Measurements from ENCODE around the gene IL19.
A peak's percentile ranks its signal among the peaks of the same experiment; 100 is the strongest.

IL19 gene, protein sequence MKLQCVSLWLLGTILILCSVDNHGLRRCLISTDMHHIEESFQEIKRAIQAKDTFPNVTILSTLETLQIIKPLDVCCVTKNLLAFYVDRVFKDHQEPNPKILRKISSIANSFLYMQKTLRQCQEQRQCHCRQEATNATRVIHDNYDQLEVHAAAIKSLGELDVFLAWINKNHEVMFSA

GRCh38 chr1:206770531-206771337, at the start of gene IL19:
Gene IL19, plus strand, starts transcription at chr1:206770773. Its CDS starts 65,890 bp downstream, at chr1:206836663.
- Mint-ChIP-seq H3K9me3 (no peaks in the 10 kb centered on the region), H3K27me3 (no peaks in the 10 kb centered on the region), H3K27ac (peak within 1 kb of the TSS; percentile 19), H3K4me1 (peaks cover 77% of the 10 kb centered on the region), H3K4me3 (peak within 1 kb of the TSS; percentile 74), H3K36me3 (no peaks in the 10 kb centered on the region)

DNA sequence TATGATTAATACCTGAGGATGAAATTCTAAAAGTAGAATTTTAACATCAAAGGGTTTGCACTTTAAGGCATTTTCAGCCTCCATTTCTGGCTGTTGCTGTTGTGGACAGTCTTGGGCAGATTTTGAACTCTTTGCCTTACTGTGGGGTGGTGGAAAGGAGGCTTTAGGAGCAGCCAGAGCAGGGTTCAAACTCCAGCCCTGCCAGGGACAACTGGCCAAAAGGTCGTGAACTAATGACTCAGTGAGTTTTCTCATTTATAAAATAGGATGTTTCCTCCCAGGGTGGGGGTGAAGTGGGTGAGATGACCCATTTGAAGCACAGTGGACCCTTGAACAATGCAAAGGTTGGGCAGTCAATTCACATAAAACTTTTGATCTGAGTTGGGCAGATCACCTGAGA, 49.1 kb upstream of the IL19 start:
- Mint-ChIP-seq H3K4me1 (peaks cover 66% of the 10 kb centered on the region), H3K27ac (no peak overlapping the region), H3K36me3 (no peaks in the 10 kb centered on the region), H3K27me3 (no peaks in the 10 kb centered on the region), H3K4me3 (no peak overlapping the region), H3K9me3 (no peaks in the 10 kb centered on the region)

DNA sequence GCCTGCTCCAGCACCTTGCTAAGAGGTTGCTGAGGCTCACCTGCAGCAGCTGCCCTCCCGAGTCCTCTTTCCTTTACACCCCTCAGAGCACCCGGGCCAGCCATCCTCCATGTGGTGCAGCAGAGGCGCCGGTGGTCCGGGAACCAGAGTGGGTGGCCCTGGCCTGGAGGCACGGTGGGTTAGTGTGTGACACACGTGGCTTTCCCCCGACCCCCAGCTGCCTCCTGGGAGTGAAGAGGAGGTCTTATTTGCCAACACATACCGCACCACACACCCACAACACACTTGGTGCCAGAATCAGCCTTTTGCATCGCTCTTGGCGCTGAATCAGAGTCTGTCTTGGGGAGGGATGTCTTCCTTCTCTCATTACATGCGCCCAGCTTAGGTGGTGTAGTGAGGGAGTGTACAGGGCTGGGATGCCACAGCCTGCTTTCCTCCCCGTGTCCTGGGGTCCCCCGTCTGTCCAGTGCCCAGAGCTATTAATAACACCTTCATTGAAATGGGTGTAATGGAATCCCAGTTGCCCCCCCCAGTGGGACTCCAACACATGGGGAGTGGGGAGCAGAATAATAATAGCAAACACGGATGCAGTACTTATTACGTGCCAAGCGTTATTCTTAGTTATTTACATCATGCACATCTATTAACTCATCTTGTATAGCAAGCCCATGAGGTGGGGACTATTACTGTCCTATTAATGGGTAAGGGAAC, 47.7 kb upstream of the IL19 start:
- Mint-ChIP-seq H3K36me3 (no peaks in the 10 kb centered on the region), H3K27ac (no peak overlapping the region), H3K4me1 (peaks cover 59% of the 10 kb centered on the region)

DNA sequence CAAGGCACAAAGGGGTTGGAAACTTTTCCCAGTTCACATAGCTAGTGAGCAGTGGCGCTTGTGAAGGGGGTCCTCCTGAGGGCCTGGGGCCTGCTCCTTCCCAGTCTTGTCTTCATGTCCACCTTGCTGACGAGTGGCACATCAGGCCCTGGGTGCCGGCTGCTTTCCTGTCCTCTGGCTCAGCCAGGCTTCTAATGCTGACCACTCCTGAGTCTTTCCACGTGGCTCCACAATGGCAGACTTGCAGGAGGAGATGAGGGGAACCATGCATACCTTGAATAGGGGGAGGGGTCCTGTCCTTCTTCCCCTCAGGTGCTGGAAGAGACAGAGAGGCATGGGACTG, 47.1 kb upstream of the IL19 start:
- H3K27ac Mint-ChIP-seq: no peak overlapping the region
- no peaks in the 10 kb centered on the region for H3K27me3 Mint-ChIP-seq
- no peaks in the 10 kb centered on the region for H3K36me3 Mint-ChIP-seq
- H3K9me3 Mint-ChIP-seq: no peaks in the 10 kb centered on the region
- H3K4me1 Mint-ChIP-seq: peaks cover 61% of the 10 kb centered on the region
- H3K4me3 Mint-ChIP-seq: no peak overlapping the region

More for the DNA sequence above, 47.7 kb upstream of the IL19 start:
- H3K4me3 Mint-ChIP-seq: no peak overlapping the region
- H3K27me3 Mint-ChIP-seq: no peaks in the 10 kb centered on the region
- H3K9me3 Mint-ChIP-seq: no peaks in the 10 kb centered on the region

GRCh38 chr1:206723805-206724472, 46.6 kb upstream of the IL19 start:
- no peaks in the 10 kb centered on the region for H3K36me3 Mint-ChIP-seq
- H3K4me1 Mint-ChIP-seq: peaks cover 56% of the 10 kb centered on the region
- no peaks in the 10 kb centered on the region for H3K9me3 Mint-ChIP-seq
- H3K27ac Mint-ChIP-seq: no peak overlapping the region
- H3K27me3 Mint-ChIP-seq: no peaks in the 10 kb centered on the region
- no peak overlapping the region for H3K4me3 Mint-ChIP-seq

DNA sequence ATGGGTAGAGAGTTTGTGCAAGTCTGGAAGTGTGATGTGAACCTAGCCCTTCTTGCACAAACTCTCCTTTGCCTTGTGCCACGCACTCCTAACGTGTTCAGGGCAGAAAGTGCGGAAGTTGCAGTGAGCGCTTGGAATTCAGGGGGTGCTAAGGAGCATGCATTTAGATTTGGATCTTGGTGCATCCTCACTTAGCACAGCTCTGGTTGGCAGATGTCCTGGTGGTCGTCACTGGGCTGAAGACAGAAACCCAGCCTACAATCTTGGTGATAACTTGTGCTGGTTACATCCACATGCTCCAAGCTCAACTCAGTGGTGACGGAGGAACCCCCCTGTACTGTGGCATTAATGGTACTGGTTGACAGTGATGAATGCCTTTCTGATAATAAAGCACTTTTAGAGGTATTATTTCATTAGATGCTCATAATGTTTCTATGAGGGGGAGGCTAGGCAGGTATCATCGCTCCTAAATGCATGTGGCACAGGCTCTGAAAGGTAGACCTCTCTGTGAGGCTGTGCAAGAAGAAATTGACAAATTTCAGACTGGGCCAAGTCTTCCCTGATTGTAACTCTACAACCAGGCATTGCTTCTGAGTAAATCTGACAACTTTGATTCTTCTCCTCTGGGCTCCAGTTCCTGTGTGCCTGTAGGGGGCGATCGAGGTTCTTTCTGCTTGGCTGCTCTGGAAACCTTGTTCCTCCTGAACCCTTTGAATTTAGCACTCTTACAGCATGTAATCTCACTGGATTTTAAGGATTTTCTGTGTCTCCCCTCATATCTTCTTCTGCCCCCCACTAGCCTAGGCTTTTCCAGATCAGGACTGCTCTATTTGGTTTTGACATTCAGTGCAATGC, 45.2 kb upstream of the IL19 start:
- no peak overlapping the region for H3K4me3 Mint-ChIP-seq
- no peaks in the 10 kb centered on the region for H3K27me3 Mint-ChIP-seq
- H3K9me3 Mint-ChIP-seq: no peaks in the 10 kb centered on the region
- peaks cover 2% of the 10 kb centered on the region for H3K36me3 Mint-ChIP-seq
- H3K27ac Mint-ChIP-seq: no peak overlapping the region
- peaks cover 57% of the 10 kb centered on the region for H3K4me1 Mint-ChIP-seq

GRCh38 chr1:206727981-206728696, 42.4 kb upstream of the IL19 start:
- H3K9me3 Mint-ChIP-seq: no peaks in the 10 kb centered on the region

GRCh38 chr1:206728697-206728987, 41.9 kb upstream of the IL19 start:
- no peaks in the 10 kb centered on the region for H3K9me3 Mint-ChIP-seq
- H3K36me3 Mint-ChIP-seq: peaks cover 6% of the 10 kb centered on the region
- no peak overlapping the region for H3K4me3 Mint-ChIP-seq
- H3K4me1 Mint-ChIP-seq: peaks cover 39% of the 10 kb centered on the region
- no peaks in the 10 kb centered on the region for H3K27me3 Mint-ChIP-seq
- H3K27ac Mint-ChIP-seq: no peak overlapping the region

More at GRCh38 chr1:206727981-206728696, 42.4 kb upstream of the IL19 start:
- H3K4me3 Mint-ChIP-seq: no peak overlapping the region
- H3K4me1 Mint-ChIP-seq: peaks cover 44% of the 10 kb centered on the region
- no peak overlapping the region for H3K27ac Mint-ChIP-seq
- peaks cover 6% of the 10 kb centered on the region for H3K36me3 Mint-ChIP-seq
- no peaks in the 10 kb centered on the region for H3K27me3 Mint-ChIP-seq

DNA sequence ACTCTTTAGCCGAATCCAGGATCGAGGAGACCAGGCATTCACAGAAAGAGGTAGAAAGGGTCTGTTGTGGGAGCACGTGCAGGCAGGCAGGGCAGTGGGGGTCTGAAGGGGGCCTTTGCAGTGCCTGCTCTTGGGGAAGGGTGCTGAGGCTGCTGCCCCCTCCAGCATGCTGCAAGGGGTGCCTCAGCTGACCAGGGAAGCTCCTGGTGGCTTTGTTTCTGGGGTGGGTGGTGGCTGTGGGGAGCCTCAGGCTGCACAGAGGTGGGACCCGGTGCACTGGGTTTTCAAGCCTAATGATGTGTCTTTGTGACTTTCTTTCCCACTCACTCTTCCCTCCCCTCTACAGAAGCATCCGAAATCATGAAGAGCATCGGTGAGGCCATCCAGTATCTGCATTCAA, 41.5 kb upstream of the IL19 start:
- H3K4me1 Mint-ChIP-seq: peaks cover 36% of the 10 kb centered on the region
- H3K4me3 Mint-ChIP-seq: no peak overlapping the region
- no peaks in the 10 kb centered on the region for H3K9me3 Mint-ChIP-seq
- H3K36me3 Mint-ChIP-seq: peaks cover 6% of the 10 kb centered on the region
- H3K27me3 Mint-ChIP-seq: no peaks in the 10 kb centered on the region
- H3K27ac Mint-ChIP-seq: no peak overlapping the region

GRCh38 chr1:206729507-206729906, 41.1 kb upstream of the IL19 start:
- no peaks in the 10 kb centered on the region for H3K27me3 Mint-ChIP-seq
- H3K27ac Mint-ChIP-seq: no peak overlapping the region
- H3K9me3 Mint-ChIP-seq: no peaks in the 10 kb centered on the region
- H3K4me1 Mint-ChIP-seq: peaks cover 35% of the 10 kb centered on the region
- no peak overlapping the region for H3K4me3 Mint-ChIP-seq
- H3K36me3 Mint-ChIP-seq: peaks cover 6% of the 10 kb centered on the region

DNA sequence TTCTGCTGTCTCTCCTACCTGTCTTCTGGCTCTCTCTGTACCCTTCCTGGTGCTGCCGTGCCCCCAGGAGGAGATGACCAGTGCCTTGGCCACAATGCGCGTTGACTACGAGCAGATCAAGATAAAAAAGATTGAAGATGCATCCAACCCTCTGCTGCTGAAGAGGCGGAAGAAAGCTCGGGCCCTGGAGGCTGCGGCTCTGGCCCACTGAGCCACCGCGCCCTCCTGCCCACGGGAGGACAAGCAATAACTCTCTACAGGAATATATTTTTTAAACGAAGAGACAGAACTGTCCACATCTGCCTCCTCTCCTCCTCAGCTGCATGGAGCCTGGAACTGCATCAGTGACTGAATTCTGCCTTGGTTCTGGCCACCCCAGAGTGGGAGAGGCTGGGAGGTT, 38.1 kb upstream of the IL19 start:
- Mint-ChIP-seq H3K4me3 (no peak overlapping the region), H3K27ac (peak overlapping the region; percentile 46), H3K27me3 (no peaks in the 10 kb centered on the region), H3K9me3 (no peaks in the 10 kb centered on the region), H3K4me1 (peaks cover 41% of the 10 kb centered on the region), H3K36me3 (peaks cover 6% of the 10 kb centered on the region)

DNA sequence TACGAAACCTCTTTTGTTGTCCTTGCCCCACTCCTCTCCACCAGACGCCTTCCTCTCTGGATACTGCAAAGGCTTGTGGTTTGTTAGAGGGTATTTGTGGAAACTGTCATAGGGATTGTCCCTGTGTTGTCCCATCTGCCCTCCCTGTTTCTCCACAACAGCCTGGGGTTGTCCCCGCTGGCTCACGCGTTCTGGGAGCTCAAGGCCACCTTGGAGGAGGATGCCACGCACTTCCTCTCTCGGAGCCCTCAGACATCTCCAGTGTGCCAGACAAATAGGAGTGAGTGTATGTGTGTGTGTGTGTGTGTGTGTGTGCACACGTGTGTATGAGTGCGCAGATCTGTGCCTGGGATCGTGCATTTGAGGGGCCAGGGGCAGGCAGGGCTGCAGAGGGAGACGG, 37.6 kb upstream of the IL19 start:
- no peaks in the 10 kb centered on the region for H3K9me3 Mint-ChIP-seq
- H3K4me1 Mint-ChIP-seq: peaks cover 46% of the 10 kb centered on the region
- peaks cover 7% of the 10 kb centered on the region for H3K36me3 Mint-ChIP-seq
- H3K27ac Mint-ChIP-seq: no peak overlapping the region
- no peaks in the 10 kb centered on the region for H3K27me3 Mint-ChIP-seq
- no peak overlapping the region for H3K4me3 Mint-ChIP-seq

DNA sequence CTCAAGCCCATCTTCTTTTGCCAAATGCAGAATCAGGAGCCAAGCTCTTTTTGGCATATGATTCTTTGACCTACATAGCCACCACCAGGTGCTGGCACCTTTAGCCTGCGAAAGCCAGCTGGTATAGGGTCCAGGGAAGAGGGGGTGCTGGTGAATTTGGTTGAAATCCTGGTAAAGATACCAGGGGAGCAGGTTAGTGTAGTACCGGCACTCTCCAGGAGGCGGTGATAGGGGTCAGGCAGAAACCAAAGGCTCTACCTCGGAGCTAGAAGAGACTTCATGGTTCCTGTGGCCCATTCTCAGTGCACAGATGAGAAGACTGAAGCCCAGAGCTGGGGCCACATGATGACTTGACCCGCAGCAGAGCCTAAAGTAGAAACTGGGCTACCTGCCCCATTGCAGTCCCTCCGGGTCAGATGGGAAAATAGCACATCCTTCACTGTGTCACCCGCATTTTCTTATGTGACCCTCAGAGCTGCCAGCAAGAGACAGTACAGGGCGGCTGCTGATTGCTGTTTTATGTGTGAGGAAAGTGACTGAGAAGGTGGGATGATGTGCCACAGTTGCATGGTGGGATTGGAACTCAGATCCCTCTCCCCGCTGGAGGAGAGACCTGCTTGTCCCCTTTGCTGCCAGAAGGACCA, 36.0 kb upstream of the IL19 start:
- H3K4me1 Mint-ChIP-seq: peaks cover 58% of the 10 kb centered on the region
- peaks cover 7% of the 10 kb centered on the region for H3K36me3 Mint-ChIP-seq
- no peaks in the 10 kb centered on the region for H3K27me3 Mint-ChIP-seq
- no peaks in the 10 kb centered on the region for H3K9me3 Mint-ChIP-seq
- peak overlapping the region; percentile 38 for H3K27ac Mint-ChIP-seq
- no peak overlapping the region for H3K4me3 Mint-ChIP-seq

GRCh38 chr1:206735553-206736031, 35.0 kb upstream of the IL19 start:
- no peak overlapping the region for H3K4me3 Mint-ChIP-seq
- H3K36me3 Mint-ChIP-seq: peaks cover 5% of the 10 kb centered on the region
- H3K27me3 Mint-ChIP-seq: no peaks in the 10 kb centered on the region

More at GRCh38 chr1:206735553-206736031, 35.0 kb upstream of the IL19 start:
- Mint-ChIP-seq H3K4me1 (peaks cover 64% of the 10 kb centered on the region), H3K9me3 (no peaks in the 10 kb centered on the region), H3K27ac (no peak overlapping the region)
